A673 (cell line): ENCODE measurements around the gene GSG1L.

Source experiments
- CTCF ChIP-seq: fragments of 300-800, 200-600 bp; sonication (generic); conservative IDR thresholded peaks from 2 replicates; pipeline ENCODE4 v1.5.1; 2017; ENCODE audit warnings: low read depth, mild to moderate bottlenecking, antibody characterized with exemption, low read length, moderate library complexity, mixed read lengths
- EZH2 ChIP-seq: fragments of 200-600 bp; sonication (generic); IDR thresholded peaks from 2 replicates; pipeline ENCODE4 v1.6.1; 2017; ENCODE audit warnings: borderline replicate concordance, low read depth, mild to moderate bottlenecking, mixed read lengths, antibody characterized with exemption, low read length; ENCODE audit not compliant: poor library complexity, severe bottlenecking

- TF ChIP-seq CTCF, result no peak
- TF ChIP-seq EZH2, result no peak
Observed at GRCh38 chr16:28051486-28051885, 12.0 kb downstream of the GSG1L start.
